DOHH2 (cell line): ENCODE results near the gene PGM5.

Source experiments
- CTCF ChIP-seq: fragments of 200-600 bp; sonication (generic); IDR thresholded peaks from one replicate; pipeline ENCODE4 v1.5.1; 2014; ENCODE audit warnings: antibody characterized with exemption, mild to moderate bottlenecking, low read depth, low read length; ENCODE audit not compliant: poor library complexity, severe bottlenecking
- EZH2phosphoT487 ChIP-seq: fragments of 200-600 bp; sonication (generic); IDR thresholded peaks from 2 replicates; pipeline ENCODE4 v1.6.1; 2017; ENCODE audit warnings: borderline replicate concordance, mild to moderate bottlenecking, antibody characterized with exemption, low read length, moderate library complexity, mixed read lengths

- TF ChIP-seq CTCF (no peak), EZH2phosphoT487 (no peak)
These were observed 113.7 kb downstream of the PGM5 start for GRCh38 chr9:68470067-68470466.
